Activated T-helper 17 cell treated with anti-CD3 and anti-CD28 coated beads, Interleukin-2, amount 50 U/mL, for 72 hours (primary cell): Measurements from ENCODE around the gene TPT1. TPM values are rescaled to one million over a fixed set of nuclear protein-coding genes. Genes with fewer than 3 reads are reported as not detected.
"Not testable (repeated sequence)": the region's sequence is repeated elsewhere in the genome, so short reads cannot be mapped to it uniquely, and the experiment has no call there.

Source experiments
- ATAC-seq: fragments of 150-1000 bp; cut with Tn5 transposase; replicated peaks from 2 replicates; pipeline ENCODE4 v1.10.0; 2021; ENCODE audit warnings: mild to moderate bottlenecking, moderate library complexity
- H3K27ac Mint-ChIP-seq: one replicate; pipeline ENCODE4 v1.8.0; 2022; ENCODE audit warnings: mixed read lengths
- H3K27me3 Mint-ChIP-seq: one replicate; pipeline ENCODE4 v1.8.0; 2022; ENCODE audit warnings: mixed read lengths
- H3K36me3 Mint-ChIP-seq: one replicate; pipeline ENCODE4 v1.8.0; 2022; ENCODE audit warnings: low read depth, mild to moderate bottlenecking, mixed read lengths
- H3K4me1 Mint-ChIP-seq: one replicate; pipeline ENCODE4 v1.8.0; 2022; ENCODE audit warnings: mixed read lengths
- H3K4me3 Mint-ChIP-seq: one replicate; pipeline ENCODE4 v1.8.0; 2022; ENCODE audit warnings: mild to moderate bottlenecking, mixed read lengths
- H3K9me3 Mint-ChIP-seq: one replicate; pipeline ENCODE4 v1.8.0; 2022; ENCODE audit warnings: mixed read lengths
- total RNA-seq, 2 donors: library from RNA; stranded (reverse); gene quantifications; one replicate each; pipeline ENCODE4 v1.2.3, GENCODE V29; 2022

TPT1 gene
- total RNA-seq, 2 donors from 2014 or later = 3,139 to 4,606 TPM

DNA sequence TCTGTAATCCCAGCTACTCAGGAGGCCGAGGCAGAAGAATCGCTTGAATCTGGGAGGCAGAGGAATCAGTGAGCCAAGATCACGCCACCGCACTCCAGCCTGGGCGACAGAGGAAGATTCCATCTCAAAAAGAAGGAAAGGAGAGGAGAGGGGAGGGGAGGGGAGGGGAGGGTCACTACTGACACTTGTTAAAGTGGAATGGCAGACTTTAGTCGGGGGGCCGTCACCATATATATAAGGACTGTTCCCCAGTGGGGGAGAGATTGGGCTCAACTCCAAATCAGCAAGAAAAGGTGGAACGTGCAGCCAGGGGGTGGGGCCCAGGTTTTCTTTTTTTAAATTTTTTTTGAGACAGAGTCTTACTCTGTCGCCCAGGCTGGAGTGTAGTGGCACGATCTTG lies 26.2 kb downstream of the TPT1 start:
- Mint-ChIP-seq H3K9me3 (no peaks in the 10 kb centered on the region), H3K4me3 (no peak overlapping the region), H3K36me3 (no peaks in the 10 kb centered on the region), H3K27ac (no peak overlapping the region), H3K27me3 (no peaks in the 10 kb centered on the region), H3K4me1 (peaks cover 12% of the 10 kb centered on the region)
- no peak for ATAC-seq

DNA sequence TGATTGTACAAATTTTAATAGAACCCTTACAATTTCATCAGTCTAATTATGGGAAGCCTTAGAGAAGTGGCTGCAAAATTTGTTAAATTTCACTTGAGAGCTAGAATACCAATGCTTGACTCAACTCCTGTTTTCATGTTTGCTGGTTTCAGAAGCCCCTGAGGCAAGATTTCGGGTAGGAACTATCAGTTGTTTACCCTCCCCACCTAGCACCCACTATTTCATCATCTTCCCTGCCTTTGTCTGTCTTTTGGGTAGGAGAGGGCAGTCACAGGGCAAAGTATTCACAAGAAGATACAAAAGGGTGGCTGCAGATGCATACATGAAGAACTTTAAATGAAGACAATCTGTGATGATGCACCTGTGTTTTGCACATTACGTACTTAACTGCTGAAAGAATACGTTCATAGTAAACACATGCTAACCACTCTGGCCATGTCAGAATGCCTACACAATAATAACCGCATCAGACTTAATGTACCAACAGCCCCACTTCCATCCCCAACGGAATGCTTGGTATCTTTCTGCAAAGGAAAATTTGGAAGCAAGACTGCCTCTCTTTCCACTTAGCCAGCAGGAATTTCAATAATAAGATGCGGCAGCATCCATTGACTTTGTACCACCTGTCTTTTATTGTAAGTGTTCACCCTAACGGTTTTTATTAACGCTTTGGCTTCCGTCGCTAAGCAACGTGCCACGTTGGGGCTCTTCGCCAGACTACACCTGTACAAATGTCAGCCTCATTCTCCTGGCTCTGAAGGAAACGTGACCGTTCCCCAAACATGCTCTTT lies 30.4 kb downstream of the TPT1 start:
- H3K27ac Mint-ChIP-seq = peak overlapping the region; percentile 76

GRCh38 chr13:45306966-45307365 lies 34.0 kb downstream of the TPT1 start:
- no peak overlapping the region for H3K4me3 Mint-ChIP-seq
- H3K27me3 Mint-ChIP-seq = peaks cover 8% of the 10 kb centered on the region
- peaks cover 18% of the 10 kb centered on the region for H3K4me1 Mint-ChIP-seq
- no peak overlapping the region for H3K27ac Mint-ChIP-seq
- H3K9me3 Mint-ChIP-seq = no peaks in the 10 kb centered on the region
- no peak for ATAC-seq
- H3K36me3 Mint-ChIP-seq = no peaks in the 10 kb centered on the region

More for the DNA sequence above, 30.4 kb downstream of the TPT1 start:
- Mint-ChIP-seq H3K4me1 (peaks cover 18% of the 10 kb centered on the region), H3K9me3 (no peaks in the 10 kb centered on the region), H3K4me3 (peak overlapping the region; percentile 86), H3K36me3 (no peaks in the 10 kb centered on the region), H3K27me3 (peaks cover 4% of the 10 kb centered on the region)
- ATAC-seq = no peak

DNA sequence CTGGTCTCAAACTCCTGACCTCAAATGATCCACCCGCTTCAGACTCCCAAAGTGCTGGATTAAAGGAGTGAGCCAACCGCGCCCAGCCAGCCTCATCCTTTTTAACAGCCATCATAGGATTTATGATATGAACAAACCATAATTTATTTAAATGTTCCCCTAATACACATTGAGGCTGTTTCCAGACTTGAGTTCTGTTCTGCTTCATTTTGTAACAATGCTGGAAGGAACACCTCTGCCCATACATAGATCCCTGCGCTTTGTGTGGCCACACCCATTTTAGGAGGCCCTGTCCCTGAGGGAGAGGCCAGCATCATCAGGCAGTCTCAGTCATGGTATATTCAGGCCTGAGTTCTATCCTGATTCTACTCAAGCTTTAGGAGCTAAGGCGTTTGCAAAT lies 35.9 kb downstream of the TPT1 start:
- no peaks in the 10 kb centered on the region for H3K36me3 Mint-ChIP-seq
- H3K4me3 Mint-ChIP-seq = no peak overlapping the region
- no peak overlapping the region for H3K27ac Mint-ChIP-seq
- peaks cover 8% of the 10 kb centered on the region for H3K27me3 Mint-ChIP-seq
- no peaks in the 10 kb centered on the region for H3K9me3 Mint-ChIP-seq
- H3K4me1 Mint-ChIP-seq = peaks cover 5% of the 10 kb centered on the region
- ATAC-seq = no peak

- Mint-ChIP-seq H3K4me1 (no peaks in the 10 kb centered on the region), H3K27me3 (peaks cover 8% of the 10 kb centered on the region), H3K27ac (no peak overlapping the region), H3K36me3 (no peaks in the 10 kb centered on the region), H3K4me3 (no peak overlapping the region), H3K9me3 (no peaks in the 10 kb centered on the region)
- ATAC-seq = no peak
These were observed 37.1 kb downstream of the TPT1 start for GRCh38 chr13:45303866-45304265.

GRCh38 chr13:45303026-45303425 lies 38.0 kb downstream of the TPT1 start:
- Mint-ChIP-seq H3K9me3 (no peaks in the 10 kb centered on the region), H3K36me3 (no peaks in the 10 kb centered on the region), H3K27ac (no peak overlapping the region), H3K4me3 (no peak overlapping the region), H3K4me1 (peaks cover 6% of the 10 kb centered on the region), H3K27me3 (peaks cover 8% of the 10 kb centered on the region)
- no peak for ATAC-seq

DNA sequence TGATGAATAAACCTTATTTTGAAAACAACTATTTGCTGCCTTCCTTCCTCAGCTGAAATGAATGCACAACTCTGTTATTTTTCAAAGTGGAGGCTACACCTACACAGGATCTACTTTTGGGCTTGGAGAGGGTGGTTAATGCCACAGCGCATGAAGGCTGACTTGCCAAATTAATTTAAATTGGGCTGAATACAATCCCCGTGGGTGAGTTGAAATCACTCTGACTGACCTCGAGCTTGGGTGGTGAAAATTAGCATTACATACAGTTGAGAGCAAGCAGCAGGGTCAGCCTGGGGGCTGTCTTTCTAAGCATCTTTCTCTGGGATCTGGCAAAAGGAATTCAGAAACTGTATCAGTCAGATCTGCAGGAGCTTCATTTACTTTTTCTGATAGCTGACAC lies 38.5 kb downstream of the TPT1 start:
- Mint-ChIP-seq H3K27ac (no peak overlapping the region), H3K4me3 (no peak overlapping the region), H3K36me3 (no peaks in the 10 kb centered on the region), H3K9me3 (no peaks in the 10 kb centered on the region), H3K27me3 (peaks cover 8% of the 10 kb centered on the region), H3K4me1 (peaks cover 11% of the 10 kb centered on the region)
- no peak for ATAC-seq

DNA sequence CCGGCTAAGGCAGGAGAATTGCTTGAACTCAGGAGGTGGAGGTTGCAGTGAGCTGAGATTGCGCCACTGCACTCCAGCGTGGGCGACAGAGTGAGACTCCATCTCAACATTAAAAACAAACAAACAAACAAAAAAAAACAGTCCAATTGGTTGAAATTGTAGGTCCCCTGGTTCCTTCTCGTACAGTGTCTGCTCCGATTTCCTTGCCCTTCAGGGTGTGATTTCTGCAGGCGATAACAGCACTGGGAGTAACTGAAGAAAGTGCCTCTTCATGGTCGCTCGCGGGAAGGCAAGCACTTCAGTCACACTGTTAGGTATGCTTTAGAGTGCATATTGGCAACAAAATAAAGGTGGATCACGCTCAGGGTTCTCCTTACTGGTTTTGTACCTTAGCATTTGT lies 39.7 kb downstream of the TPT1 start:
- ATAC-seq = no peak
- peaks cover 4% of the 10 kb centered on the region for H3K27me3 Mint-ChIP-seq
- H3K9me3 Mint-ChIP-seq = no peaks in the 10 kb centered on the region
- no peaks in the 10 kb centered on the region for H3K36me3 Mint-ChIP-seq
- peaks cover 20% of the 10 kb centered on the region for H3K4me1 Mint-ChIP-seq
- no peak overlapping the region for H3K27ac Mint-ChIP-seq
- H3K4me3 Mint-ChIP-seq = no peak overlapping the region

GRCh38 chr13:45300190-45300985 lies 40.6 kb downstream of the TPT1 start:
- H3K4me1 Mint-ChIP-seq = peaks cover 23% of the 10 kb centered on the region
- no peak overlapping the region for H3K4me3 Mint-ChIP-seq
- no peaks in the 10 kb centered on the region for H3K36me3 Mint-ChIP-seq
- H3K27ac Mint-ChIP-seq = no peak overlapping the region
- H3K27me3 Mint-ChIP-seq = peaks cover 4% of the 10 kb centered on the region
- H3K9me3 Mint-ChIP-seq = no peaks in the 10 kb centered on the region
- no peak for ATAC-seq

- H3K4me3 Mint-ChIP-seq = no peak overlapping the region
- H3K4me1 Mint-ChIP-seq = peaks cover 23% of the 10 kb centered on the region
- H3K27me3 Mint-ChIP-seq = peaks cover 4% of the 10 kb centered on the region
- H3K9me3 Mint-ChIP-seq = no peaks in the 10 kb centered on the region
- H3K36me3 Mint-ChIP-seq = no peaks in the 10 kb centered on the region
- H3K27ac Mint-ChIP-seq = no peak overlapping the region
- ATAC-seq = no peak
These were observed 41.8 kb downstream of the TPT1 start for GRCh38 chr13:45299194-45299593.

- H3K27me3 Mint-ChIP-seq, H3K9me3 Mint-ChIP-seq, ATAC-seq, H3K36me3 Mint-ChIP-seq: not testable (repeated sequence)
- Mint-ChIP-seq H3K4me3 (peak overlapping the region; percentile 7), H3K4me1 (peaks cover 23% of the 10 kb centered on the region), H3K27ac (peak overlapping the region; percentile 60)
These were observed 42.4 kb downstream of the TPT1 start for GRCh38 chr13:45298550-45298949.

- H3K4me3 Mint-ChIP-seq = peak overlapping the region; percentile 7
- H3K4me1 Mint-ChIP-seq = peaks cover 23% of the 10 kb centered on the region
- no peak for ATAC-seq
- no peaks in the 10 kb centered on the region for H3K36me3 Mint-ChIP-seq
- H3K9me3 Mint-ChIP-seq = no peaks in the 10 kb centered on the region
- H3K27me3 Mint-ChIP-seq = peaks cover 4% of the 10 kb centered on the region
- peak overlapping the region; percentile 60 for H3K27ac Mint-ChIP-seq
These were observed 42.8 kb downstream of the TPT1 start for GRCh38 chr13:45298206-45298505.

DNA sequence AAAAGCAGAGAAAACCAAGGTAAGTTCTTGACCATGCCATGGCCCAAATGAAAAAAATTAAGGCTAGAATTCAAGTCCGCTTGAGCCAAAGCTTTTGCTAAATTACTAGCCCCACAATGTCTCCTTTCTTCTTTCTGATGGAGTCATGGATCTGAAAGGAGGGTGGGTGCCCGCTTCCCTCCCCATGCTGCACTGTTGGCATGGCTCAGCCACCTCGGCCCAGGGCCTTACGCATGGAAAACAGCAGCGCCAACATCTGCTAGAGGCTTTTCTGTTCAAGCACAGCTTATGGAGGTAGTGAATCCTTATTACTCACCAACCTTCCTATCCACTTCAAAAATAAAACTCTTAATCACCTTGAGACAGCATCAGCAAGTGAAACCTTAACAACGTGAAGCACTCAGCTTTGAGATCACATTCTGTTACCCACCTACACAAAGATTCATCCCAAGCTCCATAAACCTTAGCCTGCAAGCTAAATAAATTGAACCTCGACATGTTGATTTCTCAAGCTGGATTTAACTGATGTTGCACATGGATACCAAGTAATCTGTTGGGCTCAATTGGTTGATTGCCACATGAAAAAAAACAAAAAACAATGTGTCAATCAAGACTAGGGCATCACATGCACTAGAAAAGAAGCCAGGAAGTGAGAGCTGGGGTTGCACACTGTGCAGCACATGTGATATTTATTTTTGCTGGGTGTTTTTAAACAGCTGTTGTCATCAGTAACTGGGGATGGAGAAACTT lies 43.4 kb downstream of the TPT1 start:
- H3K4me1 Mint-ChIP-seq = peaks cover 23% of the 10 kb centered on the region

GRCh38 chr13:45296259-45296658 lies 44.7 kb downstream of the TPT1 start:
- H3K36me3 Mint-ChIP-seq = no peaks in the 10 kb centered on the region
- peak overlapping the region; percentile 66 for H3K27ac Mint-ChIP-seq
- no peaks in the 10 kb centered on the region for H3K27me3 Mint-ChIP-seq
- H3K4me3 Mint-ChIP-seq = no peak overlapping the region
- no peak for ATAC-seq
- no peaks in the 10 kb centered on the region for H3K9me3 Mint-ChIP-seq
- H3K4me1 Mint-ChIP-seq = peaks cover 23% of the 10 kb centered on the region

More for the DNA sequence above, 43.4 kb downstream of the TPT1 start:
- Mint-ChIP-seq H3K9me3 (no peaks in the 10 kb centered on the region), H3K27ac (peak overlapping the region; percentile 60), H3K27me3 (peaks cover 3% of the 10 kb centered on the region), H3K4me3 (peak overlapping the region; percentile 7), H3K36me3 (no peaks in the 10 kb centered on the region)
- ATAC-seq = peak; percentile 93
